Natural killer cell (primary cell): ENCODE measurements around the gene FARP2. TPM values are rescaled to one million over a fixed set of nuclear protein-coding genes. Genes with fewer than 3 reads are reported as not detected.

ENCODE experiments used
- ATAC-seq, 3 donors: fragments of 150-1000 bp in 2 of 3; fragments of 200-7000 bp in 1 of 3; cut with Tn5 transposase; 1 replicate in 1 of 3; 2 replicates in 2 of 3; pipeline ENCODE4 v1.10.0; 2021; ENCODE audit warnings: mild to moderate bottlenecking in 2 of 3, moderate library complexity in 2 of 3
- DNase-seq, 2 donors: peaks; one replicate each; pipeline versions ENCODE4 v3.0.0 to v3.0.0-alpha.2; 2013 to 2021; ENCODE audit warnings: mixed read lengths in 1 of 2
- H3K27ac ChIP-seq: one replicate; pipeline ENCODE4 v1.5.1; 2013; ENCODE audit warnings: mild to moderate bottlenecking, low read length
- H3K27me3 ChIP-seq: one replicate; pipeline ENCODE4 v1.6.1; 2013; ENCODE audit warnings: low read length; ENCODE audit not compliant: control insufficient read depth, insufficient read depth
- H3K36me3 ChIP-seq: one replicate; pipeline ENCODE4 v1.6.1; 2013; ENCODE audit warnings: low read length; ENCODE audit not compliant: control insufficient read depth, insufficient read depth
- H3K4me1 ChIP-seq: one replicate; pipeline ENCODE4 v1.6.1; 2013; ENCODE audit warnings: low read length; ENCODE audit not compliant: control insufficient read depth, insufficient read depth
- H3K4me3 ChIP-seq: one replicate; pipeline ENCODE4 v1.5.1; 2013; ENCODE audit warnings: low read length
- H3K9me3 ChIP-seq: one replicate; pipeline ENCODE4 v1.6.1; 2013; ENCODE audit warnings: low read length; ENCODE audit not compliant: control insufficient read depth, insufficient read depth
- H3K27ac Mint-ChIP-seq, 2 donors: one replicate each; pipeline ENCODE4 v1.8.0; 2022; ENCODE audit warnings: mild to moderate bottlenecking in 2 of 2, mixed read lengths in 2 of 2, moderate library complexity in 1 of 2
- H3K27me3 Mint-ChIP-seq, 2 donors: one replicate each; pipeline ENCODE4 v1.8.0; 2022; ENCODE audit warnings: low read depth in 2 of 2, mixed read lengths in 2 of 2
- H3K36me3 Mint-ChIP-seq: one replicate; pipeline ENCODE4 v1.8.0; 2022; ENCODE audit warnings: mixed read lengths
- H3K4me1 Mint-ChIP-seq, 2 donors: one replicate each; pipeline ENCODE4 v1.8.0; 2022; ENCODE audit warnings: mixed read lengths in 2 of 2
- H3K4me3 Mint-ChIP-seq: one replicate; pipeline ENCODE4 v1.8.0; 2022; ENCODE audit warnings: mild to moderate bottlenecking, moderate library complexity, mixed read lengths
- H3K9me3 Mint-ChIP-seq, 2 donors: one replicate each; pipeline ENCODE4 v1.8.0; 2022; ENCODE audit warnings: mixed read lengths in 2 of 2
- WGBS: methylation state at CpG from one replicate; pipeline ENCODE4 v1.1.7; 2013; ENCODE audit warnings: missing lambda C conversion rate; ENCODE audit not compliant: insufficient coverage; 5-methylcytosine and 5-hydroxymethylcytosine counted together
- intact Hi-C: fragments of 100-400 bp; cut with micrococcal nuclease; formaldehyde crosslinking; loops from one replicate; pipeline ENCODE4 v1.14.2; 2022
- total RNA-seq, 4 donors: library from RNA; stranded (reverse); fragments of 120-200 nt in 1 of 4; gene quantifications; one replicate each; pipeline versions ENCODE4 v1.2.3 to v1.2.4, GENCODE V29; 2013 to 2022
- TF ChIP-seq, protein P1 (sequence below): fragments of 200-600 bp; IDR thresholded peaks from one replicate; pipeline ENCODE4 v1.8.0; 2022; ENCODE audit warnings: antibody characterized with exemption

The FARP2 gene
- total RNA-seq, 3 donors from 2014 or later (not counting 1 experiment from before 2014, with no cell fraction given) = 26.8 to 40.6 (median 31.6) TPM

DNA sequence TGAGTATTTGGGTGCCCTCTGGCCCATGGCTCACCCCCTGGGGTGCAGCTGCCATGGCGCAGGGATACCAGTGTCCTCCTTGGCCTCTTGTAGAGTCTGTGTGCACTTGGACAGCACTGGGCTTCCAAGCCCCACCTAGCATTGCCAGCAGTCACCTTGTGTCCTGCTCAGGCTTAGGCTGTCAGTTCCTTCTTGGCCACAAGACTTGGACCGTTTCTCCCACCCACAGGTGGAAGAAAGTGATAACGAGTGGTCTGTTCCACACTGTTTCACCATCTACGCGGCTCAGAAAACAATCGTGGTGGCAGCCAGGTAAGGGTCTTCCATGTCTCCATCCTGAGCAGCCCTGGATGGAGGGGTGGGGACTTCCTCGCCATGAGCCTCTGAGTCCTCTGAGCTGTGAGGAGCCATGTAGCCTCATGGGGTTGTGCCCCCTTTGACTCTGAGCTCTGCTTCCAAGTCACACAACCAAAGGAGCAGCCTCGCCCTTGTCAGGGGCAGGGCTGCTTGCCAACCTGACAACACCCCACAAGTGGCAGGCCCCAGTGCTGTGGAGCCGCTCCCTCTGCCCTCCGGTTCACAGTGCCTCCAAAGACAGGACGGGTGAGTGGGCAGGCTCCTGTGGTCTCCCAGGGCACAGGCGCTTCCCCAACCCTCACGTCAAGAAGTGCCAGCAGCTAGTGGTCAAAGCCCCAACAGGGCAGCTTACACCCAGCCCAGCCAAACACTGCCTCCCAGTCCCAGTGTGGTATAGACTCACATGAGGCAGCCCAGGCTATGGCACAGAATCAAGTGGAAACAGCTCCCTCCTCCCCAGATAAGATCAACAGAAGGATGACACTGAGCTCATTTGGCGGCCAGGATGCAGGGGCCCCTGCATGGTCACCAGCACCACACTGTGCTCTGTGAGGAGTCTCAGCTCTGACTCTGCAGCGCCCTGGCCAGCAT, 133.9 kb downstream of the FARP2 start:
- TF ChIP-seq, protein P1, sequence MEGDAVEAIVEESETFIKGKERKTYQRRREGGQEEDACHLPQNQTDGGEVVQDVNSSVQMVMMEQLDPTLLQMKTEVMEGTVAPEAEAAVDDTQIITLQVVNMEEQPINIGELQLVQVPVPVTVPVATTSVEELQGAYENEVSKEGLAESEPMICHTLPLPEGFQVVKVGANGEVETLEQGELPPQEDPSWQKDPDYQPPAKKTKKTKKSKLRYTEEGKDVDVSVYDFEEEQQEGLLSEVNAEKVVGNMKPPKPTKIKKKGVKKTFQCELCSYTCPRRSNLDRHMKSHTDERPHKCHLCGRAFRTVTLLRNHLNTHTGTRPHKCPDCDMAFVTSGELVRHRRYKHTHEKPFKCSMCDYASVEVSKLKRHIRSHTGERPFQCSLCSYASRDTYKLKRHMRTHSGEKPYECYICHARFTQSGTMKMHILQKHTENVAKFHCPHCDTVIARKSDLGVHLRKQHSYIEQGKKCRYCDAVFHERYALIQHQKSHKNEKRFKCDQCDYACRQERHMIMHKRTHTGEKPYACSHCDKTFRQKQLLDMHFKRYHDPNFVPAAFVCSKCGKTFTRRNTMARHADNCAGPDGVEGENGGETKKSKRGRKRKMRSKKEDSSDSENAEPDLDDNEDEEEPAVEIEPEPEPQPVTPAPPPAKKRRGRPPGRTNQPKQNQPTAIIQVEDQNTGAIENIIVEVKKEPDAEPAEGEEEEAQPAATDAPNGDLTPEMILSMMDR = no peak
- no peaks in the 10 kb centered on the region for H3K4me1 ChIP-seq
- Mint-ChIP-seq H3K27ac (no peak overlapping the region), H3K4me1 (no peaks in the 10 kb centered on the region), H3K4me3 (no peak overlapping the region), H3K27me3 (no peaks in the 10 kb centered on the region), H3K9me3 (no peaks in the 10 kb centered on the region), H3K36me3 (no peaks in the 10 kb centered on the region)
- DNase-seq (no peak), ATAC-seq (no peak)
- peaks cover 12% of the 10 kb centered on the region for H3K36me3 ChIP-seq
- H3K27me3 ChIP-seq = no peaks in the 10 kb centered on the region
- H3K4me3 ChIP-seq = no peak overlapping the region
- whole genome bisulfite sequencing = 82% methylated on average over 15 of the region's 15 CpGs
- no peak overlapping the region for H3K27ac ChIP-seq
- intact Hi-C loops = no loop called here
- no peaks in the 10 kb centered on the region for H3K9me3 ChIP-seq

DNA sequence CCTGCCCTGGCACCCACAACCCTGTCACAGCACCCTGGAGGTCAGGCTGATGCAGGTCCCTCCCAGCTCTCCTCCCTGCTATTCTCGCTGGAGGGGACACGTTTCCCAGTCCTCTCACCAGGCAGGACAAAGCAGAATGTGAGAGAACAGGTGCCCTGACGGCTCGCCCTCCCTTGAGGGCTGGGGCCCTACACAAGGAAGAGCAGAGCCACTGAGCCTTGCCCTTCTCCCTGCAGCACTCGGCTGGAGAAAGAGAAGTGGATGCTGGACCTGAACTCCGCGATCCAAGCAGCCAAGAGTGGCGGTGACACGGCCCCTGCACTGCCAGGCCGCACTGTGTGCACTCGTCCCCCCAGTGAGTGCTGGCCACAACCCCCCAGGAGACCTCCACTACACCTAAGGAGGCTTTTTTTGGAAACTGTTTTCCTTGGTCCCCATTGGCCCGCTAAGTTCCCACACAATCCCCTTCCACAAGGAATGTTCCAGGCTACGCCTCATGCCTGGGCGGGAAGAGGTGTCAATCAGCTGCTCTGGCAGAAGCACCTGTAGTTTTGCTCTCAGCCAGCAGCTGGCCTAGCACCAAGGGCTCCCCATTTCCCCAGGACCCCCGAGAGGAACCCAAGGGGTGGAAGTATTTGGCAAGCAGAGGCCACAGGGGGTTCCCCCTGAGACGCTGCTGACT, 134.9 kb downstream of the FARP2 start:
- intact Hi-C loops = no loop called here
- ATAC-seq = no peak
- Mint-ChIP-seq H3K4me1 (no peaks in the 10 kb centered on the region), H3K27me3 (no peaks in the 10 kb centered on the region), H3K9me3 (no peaks in the 10 kb centered on the region), H3K27ac (no peak overlapping the region), H3K36me3 (no peaks in the 10 kb centered on the region), H3K4me3 (no peak overlapping the region)
- Histone ChIP-seq H3K9me3 (no peaks in the 10 kb centered on the region), H3K36me3 (peaks cover 21% of the 10 kb centered on the region), H3K27me3 (no peaks in the 10 kb centered on the region), H3K4me3 (no peak overlapping the region), H3K4me1 (no peaks in the 10 kb centered on the region), H3K27ac (no peak overlapping the region)
- DNase-seq = no peak
- WGBS = 89% methylated on average over 16 of the region's 16 CpGs
- TF ChIP-seq, protein P1 = no peak

DNA sequence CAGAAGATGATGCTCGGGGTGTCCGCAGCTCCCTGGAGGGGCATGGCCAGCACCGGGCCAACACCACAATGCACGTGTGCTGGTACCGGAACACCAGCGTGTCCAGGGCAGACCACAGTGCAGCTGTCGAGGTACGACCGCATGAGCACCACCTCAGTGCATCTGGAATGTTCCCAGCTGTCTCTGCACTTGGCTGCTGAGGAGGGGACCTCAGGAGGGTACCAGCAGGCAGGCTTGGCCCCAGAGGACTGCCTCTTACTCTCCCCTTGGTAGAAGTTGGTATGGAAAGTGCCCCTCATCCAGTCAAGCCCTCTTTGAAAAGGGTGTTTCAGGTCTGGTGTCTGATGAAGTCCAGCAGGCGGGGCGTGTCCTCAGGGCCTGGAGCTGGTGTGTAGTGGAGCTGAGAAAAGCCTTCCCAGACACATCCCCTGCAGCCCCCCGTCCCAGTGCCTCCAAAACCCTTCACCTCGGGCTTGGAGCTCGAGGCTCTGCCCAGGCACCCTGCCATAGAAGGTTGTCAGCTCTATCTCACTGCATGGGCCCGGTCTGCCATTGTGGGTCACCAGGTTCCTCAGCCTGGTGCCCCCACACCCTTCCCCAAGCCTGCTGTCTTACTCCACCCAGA, 135.6 kb downstream of the FARP2 start:
- intact Hi-C loops = no loop called here
- H3K4me3 Mint-ChIP-seq = no peak overlapping the region
- TF ChIP-seq, protein P1 = no peak
- ATAC-seq (no peak), DNase-seq (no peak)
- Histone ChIP-seq H3K27ac (no peak overlapping the region), H3K36me3 (peaks cover 23% of the 10 kb centered on the region), H3K4me1 (no peaks in the 10 kb centered on the region), H3K4me3 (no peak overlapping the region), H3K9me3 (no peaks in the 10 kb centered on the region), H3K27me3 (no peaks in the 10 kb centered on the region)
- WGBS = 90% methylated on average over 15 of the region's 15 CpGs
- no peaks in the 10 kb centered on the region for H3K36me3 Mint-ChIP-seq
- H3K27me3 Mint-ChIP-seq = no peaks in the 10 kb centered on the region
- no peak overlapping the region for H3K27ac Mint-ChIP-seq
- no peaks in the 10 kb centered on the region for H3K9me3 Mint-ChIP-seq
- no peaks in the 10 kb centered on the region for H3K4me1 Mint-ChIP-seq
